ENCODE measurements around the gene ITFG1.
"Not testable (repeated sequence)": the region's sequence is repeated elsewhere in the genome, so short reads cannot be mapped to it uniquely, and the experiment has no call there.

ITFG1 gene

DNA sequence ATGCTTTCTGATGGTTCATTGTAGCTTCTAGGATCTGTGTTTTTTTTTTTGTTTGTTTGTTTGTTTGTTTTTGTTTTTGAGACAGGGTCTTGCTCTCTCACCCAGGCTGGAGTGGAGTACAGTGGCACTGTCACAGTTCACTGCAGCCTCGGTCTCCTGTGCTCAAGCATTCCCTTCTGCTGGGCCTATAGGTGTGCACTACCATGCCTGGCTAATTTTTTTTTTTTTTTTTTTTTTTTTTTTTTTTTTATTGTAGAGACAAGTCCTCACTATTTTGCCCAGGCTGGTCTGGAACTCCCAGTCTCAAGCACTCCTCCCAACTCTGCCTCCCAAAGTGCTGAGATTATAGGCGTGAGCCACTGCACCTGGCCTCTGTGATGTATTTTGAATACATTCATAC is 12.1 kb upstream of the ITFG1 start:
- DNase-seq, result not testable (repeated sequence)

DNA sequence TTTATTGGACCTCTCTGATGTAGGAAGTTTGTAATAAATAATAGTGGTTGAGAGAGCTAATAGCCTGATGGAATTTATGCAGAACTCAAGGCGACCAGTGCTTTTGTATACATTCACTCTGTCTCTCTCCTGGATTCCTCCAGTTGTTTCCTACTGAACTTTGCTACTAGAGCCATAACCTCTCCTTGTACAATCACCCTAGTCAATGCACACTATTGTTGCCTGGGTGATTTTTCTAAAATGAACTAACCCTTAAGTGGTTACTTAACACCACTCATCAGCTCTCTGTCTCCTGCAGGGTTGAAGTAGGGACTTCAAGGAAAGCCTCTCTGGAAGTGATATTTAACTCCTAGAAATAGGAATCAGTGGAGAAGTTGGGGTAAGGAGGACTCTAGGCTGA is 9.9 kb upstream of the ITFG1 start:
- no peak for DNase-seq

- no peak for DNase-seq
Measured at GRCh38 chr16:47470211-47470610, 9.3 kb upstream of the ITFG1 start.

DNA sequence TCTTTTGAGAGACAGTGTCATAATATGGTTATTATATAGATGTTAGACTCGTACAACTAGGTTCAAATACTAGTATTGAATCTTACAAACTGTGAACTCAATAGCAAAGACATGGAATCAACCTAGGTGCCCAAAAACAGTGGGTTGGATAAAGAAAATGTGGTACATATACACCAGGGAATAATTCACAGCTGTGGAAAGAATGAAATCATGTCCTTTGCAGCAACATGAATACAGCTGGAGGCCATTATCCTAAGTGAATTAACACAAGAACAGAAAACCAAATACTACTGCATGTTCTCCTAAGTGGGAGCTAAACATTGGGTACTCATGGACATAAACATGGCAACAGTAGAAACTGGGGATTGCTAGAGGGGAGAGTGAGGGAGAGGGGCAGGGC is 8.4 kb upstream of the ITFG1 start:
- DNase-seq, result no peak

DNA sequence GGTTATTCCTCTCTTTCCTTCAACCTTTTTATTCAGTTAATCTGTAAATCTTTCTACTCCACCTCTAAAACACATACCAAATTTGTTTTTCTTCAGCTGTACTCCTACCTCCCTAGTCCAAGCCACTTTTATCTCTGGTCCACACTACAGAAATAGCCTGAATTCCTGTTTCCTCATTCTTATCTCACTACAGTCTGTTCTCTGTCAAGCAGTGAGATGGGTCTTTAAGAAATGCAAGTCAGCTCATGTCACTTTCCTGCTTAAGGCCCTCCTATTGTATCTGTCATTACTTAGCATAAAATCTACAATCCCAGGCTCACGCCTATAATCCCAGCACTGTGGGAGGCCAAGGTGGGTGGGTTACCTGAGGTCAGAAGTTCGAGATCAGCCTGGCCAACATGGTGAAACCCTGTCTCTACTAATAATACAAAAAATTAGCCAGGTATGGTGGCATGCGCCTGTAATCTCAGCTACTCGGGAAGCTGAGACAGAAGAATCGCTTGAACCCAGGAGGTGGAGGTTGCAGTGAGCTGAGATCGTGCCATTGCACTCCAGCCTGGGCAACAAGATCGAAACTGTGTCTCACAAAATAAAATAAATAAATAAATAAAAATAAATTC is 7.3 kb upstream of the ITFG1 start:
- DNase-seq, result not testable (repeated sequence)

DNA sequence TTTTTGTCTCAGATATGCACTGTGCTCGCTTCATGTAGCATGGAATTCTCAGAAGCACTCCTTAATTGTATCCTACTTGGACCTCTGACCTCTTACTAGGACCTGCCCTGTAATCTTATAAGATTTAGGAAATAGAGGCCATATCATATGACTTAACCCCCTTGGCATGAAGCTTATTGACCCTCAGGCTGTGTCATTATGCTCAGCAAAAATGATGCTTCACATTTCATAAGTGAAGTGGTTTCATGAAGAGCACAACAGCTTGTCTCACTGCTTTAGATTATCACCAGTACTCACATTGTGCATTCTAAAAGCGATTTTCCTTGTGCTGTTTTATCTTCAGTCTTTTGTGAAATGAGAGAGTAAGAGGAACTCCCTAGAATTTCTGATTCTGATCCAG is 6.6 kb upstream of the ITFG1 start:
- no peak for DNase-seq

DNA sequence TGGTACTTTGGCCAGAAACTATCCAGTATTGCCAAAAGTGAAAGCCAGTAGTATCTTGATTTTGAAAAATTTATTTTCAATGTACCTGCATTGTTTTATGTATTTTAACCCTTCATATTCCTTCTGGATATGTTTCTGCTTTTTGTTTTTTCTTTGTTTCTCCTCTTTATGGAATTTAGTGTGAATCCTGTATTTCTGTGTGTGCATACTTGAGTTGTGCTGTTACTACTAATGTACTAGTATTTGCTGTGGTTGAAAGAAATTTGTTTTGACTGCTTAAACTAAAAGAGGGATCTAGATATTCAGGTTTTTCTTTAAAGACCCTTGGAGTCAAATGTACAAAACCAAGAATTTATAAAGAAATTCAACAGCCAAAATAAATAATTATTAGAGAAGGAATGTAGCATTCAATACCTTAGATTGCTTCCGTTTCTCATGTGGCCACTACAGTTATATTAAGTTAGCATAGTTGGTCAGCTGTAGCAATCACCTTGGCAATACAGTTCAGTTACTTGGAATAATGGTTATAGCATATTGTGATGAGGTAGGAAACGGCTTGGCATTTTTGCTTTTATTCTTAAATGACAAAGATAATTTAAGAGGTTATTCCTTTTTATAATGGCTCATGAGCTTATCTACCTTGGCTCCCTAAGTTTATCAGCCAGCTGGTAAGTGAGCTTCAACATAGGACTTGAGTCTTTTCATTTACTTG is 5.2 kb upstream of the ITFG1 start:
- no peak for DNase-seq

DNA sequence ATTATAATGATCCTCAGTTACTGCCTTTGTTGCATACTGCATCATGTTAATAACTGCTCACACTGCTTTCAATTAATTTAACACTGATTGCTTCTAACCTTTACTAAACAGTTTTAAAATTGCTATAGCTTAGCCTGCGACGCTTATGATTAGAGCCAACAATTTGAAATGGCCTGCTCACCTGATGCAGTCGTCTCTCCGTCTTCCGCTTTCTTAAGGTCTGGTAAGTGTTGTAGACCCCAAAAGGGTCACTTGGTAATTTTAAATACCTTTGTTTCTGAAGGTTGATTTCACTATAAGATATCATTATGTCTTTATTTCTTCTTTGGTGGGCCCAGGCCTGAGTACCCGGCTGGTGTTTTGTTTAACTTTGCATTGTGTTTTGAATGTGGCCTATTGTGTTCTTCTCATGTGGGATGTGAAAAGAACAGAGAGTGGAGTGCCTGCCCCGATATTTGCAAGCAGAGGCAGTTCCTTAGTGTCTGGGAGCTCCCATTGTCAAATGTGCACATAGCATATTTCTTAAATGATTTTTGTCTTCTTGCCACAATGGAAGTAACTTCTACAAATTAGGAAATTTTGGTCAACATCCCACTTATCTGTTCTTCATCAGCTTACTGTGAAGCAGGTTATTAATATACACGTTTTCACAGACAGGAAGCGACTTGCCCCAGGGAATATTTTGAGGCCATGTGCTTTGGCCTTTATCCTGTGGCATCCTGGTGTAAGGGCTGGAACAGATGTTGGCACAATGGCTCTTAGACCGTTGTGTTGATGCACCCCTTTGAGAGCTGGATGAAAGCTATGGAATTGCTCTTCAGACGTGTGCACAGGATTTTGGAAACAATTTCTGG is 3.1 kb upstream of the ITFG1 start:
- DNase-seq, result no peak

DNA sequence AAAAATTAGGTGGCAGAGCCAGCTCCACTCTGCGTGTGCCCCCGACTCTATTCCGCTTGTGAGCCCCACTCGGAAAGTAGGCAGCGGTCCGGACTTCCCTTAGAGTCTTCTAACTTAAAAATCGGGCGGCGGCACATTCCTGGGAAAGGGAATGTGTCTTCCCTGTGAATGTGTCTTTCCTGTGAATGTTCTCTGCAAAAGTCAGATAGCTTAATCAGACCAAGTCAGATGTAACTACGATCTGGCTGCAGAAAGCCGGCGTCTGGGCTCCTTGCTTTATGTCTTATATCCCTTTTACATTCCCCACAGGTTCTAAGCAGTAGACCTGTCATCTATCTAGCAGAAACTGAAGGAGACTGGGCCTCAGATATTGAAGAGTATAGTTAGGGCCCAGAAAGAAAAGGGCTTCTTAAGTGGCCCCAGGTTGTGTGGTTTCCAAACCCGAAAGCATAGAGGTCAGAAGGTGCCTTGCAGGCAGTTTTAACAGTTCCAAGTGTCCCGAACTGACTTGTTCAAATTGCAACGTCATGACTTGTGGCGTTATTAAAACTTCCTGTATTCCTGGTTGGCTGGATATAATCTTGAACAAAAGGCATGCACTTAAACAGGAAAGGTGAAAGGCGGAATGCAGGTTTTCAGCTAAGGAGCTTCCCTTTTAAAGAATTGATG is 869 bp upstream of the ITFG1 start:
- DNase-seq, result no peak

DNA sequence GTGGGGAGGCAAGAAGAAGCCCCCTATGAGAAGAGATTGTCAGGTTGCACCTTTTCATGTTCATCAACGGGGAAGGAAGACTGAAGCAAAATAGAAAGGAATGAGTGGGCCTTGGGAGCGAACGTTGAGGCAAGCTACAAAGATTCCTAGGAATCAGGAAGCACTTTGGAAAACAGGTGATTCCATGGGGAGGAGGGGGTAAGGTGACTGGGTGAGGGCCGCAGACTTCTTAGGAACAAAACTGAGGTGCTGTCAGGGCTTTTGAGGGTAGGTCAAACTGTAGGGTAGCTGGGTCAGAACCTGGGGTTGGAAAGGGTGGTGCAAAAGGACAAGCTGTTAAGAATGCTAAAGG is 528 bp downstream of the ITFG1 start:
- no peak for DNase-seq

DNA sequence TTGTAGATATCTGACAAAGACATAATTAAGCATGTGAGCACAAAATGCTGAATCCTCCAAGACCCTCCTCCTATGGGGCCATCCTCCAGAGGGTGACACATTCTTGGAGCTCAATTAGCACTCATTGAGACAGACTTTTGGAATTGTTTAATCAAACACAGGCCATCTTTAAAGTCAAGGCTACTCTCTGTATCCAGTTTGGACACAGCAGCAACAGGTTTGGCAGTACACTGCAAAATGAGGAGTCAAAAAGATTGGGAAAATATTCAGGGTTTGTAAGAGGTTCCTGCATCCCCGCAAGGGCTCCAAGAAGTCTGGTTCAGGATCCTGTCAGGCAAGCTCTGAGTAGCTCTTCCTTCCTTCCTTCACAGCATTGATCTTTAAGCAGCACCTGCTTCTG is 1.3 kb downstream of the ITFG1 start:
- DNase-seq, result no peak

DNA sequence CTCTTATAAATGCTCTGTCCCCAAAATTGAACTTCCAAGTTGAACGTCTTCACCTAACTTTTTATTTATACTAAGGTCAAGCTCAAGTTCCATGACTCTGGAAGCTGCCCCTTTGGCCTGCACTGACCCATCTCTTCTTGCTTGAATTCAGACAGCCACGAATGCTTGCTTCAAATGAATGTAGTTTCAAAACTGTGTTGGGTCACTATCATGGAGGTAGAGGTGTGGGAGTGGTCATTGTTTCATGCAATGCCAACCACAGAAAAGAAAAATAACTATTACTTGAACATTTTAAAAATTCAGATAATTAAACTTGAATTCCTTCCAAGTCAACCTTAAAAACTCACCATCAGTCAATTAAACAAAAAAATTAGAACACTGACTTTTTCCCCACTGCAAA is 2.5 kb downstream of the ITFG1 start:
- DNase-seq, result no peak

- no peak for DNase-seq
Measured at GRCh38 chr16:47449788-47450187, 11.1 kb downstream of the ITFG1 start.

GRCh38 chr16:47448830-47449575 is 11.9 kb downstream of the ITFG1 start:
- no peak for DNase-seq

DNA sequence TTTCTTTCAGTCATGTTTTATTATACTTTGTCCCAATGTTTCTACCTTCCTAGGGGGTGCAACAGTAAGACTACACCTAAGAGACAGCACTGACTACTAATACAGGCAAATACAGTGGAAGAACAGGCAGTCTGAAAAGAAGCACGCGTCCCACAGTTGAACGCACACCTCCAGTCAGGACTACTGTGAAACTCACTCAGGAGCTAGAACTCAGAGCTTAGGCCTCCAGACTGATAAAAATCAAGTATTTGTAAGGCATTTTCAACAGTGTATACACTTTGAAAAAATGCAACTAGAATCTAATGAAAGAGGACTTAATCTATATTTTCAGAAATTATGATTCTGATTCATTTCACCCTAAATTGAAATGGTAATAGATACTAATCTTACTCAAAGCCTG is 14.4 kb downstream of the ITFG1 start:
- no peak for DNase-seq

DNA sequence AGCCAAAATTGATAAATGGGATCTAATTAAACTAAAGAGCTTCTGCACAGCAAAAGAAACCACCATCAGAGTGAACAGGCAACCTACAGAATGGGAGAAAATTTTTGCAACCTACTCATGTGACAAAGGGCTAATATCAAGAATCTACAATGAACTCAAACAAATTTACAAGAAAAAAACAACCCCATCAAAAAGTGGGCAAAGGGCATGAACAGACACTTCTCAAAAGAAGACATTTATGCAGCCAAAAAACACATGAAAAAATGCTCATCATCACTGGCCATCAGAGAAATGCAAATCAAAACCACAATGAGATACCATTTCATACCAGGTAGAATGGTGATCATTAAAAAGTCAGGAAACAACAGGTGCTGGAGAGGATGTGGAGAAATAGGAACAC is 18.0 kb downstream of the ITFG1 start:
- DNase-seq, result not testable (repeated sequence)

GRCh38 chr16:47440066-47440465 is 20.8 kb downstream of the ITFG1 start:
- DNase-seq, result not testable (repeated sequence)

DNA sequence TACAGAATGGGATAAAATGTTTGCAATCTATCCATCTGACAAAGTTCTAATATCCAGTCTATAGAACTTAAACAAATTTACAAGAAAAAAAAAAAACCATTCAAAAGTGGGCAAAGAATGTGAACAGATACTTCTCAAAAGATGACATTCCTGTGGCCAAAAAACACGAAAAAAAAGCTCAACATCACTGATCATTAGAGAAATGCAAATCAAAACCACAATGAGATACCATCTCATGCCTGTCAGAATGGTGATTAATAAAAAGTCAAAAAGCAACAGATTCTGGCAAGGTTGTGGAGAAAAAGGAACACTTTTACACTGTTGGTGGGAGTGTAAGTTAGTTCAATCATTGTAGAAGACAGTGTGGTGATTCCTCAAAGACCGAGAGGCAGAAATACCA is 26.6 kb downstream of the ITFG1 start:
- DNase-seq, result not testable (repeated sequence)

DNA sequence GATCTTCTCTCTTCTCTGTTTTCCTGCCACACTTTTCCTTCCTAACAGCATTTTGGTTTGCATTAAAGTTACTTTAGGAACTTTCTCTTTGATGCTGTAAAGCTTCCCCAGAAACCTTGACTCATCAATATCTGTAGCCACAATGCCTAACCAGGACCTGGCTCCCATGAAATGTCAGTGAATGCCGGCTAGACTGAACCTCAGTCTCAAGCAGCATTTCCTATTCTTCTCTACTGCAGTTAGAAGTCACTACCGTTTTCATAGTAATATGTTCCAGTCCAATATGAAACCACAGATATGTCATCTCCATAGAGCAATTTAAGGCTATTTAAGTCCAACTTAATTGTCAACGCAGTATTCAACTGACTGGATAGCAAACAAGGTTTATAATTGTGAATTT is 28.9 kb downstream of the ITFG1 start:
- no peak for DNase-seq

DNA sequence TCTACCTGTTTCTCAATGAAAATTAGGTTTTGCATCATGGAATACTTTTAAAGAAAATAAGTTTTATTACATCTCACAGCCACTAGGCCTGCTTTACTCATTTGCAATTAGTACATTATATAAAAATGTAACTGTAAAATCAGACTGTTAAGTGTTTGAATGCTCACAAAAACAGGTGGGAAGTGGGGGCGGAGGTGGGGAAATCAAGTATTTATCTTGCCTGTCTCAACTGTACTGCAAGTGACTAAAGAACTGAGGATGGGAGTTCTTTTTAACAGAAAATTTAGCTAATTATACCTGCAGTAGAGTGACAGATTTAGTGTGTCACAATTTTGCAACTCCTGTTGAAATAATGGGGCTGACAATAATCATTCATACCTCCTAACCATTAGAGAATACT is 34.1 kb downstream of the ITFG1 start:
- DNase-seq, result no peak

- DNase-seq, result no peak
Measured at GRCh38 chr16:47424846-47425245, 36.0 kb downstream of the ITFG1 start.

DNA sequence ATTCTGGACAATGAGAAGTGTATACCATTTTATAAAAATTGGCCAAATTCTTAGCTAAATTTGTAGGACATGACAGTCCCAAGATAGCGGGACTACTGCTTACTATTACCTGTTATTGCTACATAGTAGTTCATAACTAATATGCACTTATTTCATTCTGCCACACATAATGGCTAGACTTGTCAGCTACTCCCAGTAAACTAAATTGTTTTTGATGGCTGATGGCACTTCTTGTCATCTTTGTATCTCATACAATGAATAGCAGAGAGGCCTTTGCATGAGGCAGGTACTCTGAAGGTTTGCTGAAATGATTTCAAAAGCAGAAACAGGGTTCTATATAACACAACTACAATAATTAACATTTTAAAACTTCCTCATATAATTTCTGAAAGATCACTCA is 44.0 kb downstream of the ITFG1 start:
- no peak for DNase-seq

DNA sequence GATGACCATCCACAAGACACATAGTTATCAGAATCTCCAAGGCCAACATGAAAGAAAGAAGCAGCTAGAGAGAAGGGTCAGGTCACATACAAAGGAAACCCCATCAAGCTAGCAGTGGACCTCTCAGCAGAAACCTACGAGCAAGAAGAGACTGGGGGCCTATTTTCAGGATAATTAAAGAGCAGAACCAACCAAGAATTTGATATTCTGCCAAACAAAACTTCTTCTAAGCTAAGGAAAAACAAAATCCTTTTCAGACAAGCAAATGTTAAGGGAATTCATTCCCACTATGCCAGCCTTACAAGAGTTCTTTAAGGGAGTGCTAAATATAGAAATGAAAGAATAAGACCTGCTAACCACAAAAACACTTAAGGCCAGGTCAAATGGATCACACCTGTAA is 47.8 kb downstream of the ITFG1 start:
- DNase-seq, result no peak
